GM12891 (cell line): ENCODE data around the gene IL10.

ENCODE experiments used
- PAX5 ChIP-seq: IDR thresholded peaks from 2 replicates; pipeline ENCODE4 v1.6.1; 2011; ENCODE audit warnings: low read length, moderate library complexity, mild to moderate bottlenecking; ENCODE audit not compliant: insufficient read depth, severe bottlenecking
- POLR2A ChIP-seq: IDR thresholded peaks from 2 replicates; pipeline ENCODE4 v1.6.1; 2011; ENCODE audit warnings: low read depth, low read length, control low read depth
- POLR2AphosphoS5 ChIP-seq: IDR thresholded peaks from 2 replicates; pipeline ENCODE4 v1.6.1; 2011; ENCODE audit warnings: low read depth, low read length, control low read depth
- POU2F2 ChIP-seq: IDR thresholded peaks from 2 replicates; pipeline ENCODE4 v1.6.1; 2011; ENCODE audit warnings: low read depth, mild to moderate bottlenecking, control low read depth, low read length, moderate library complexity
- SPI1 ChIP-seq: IDR thresholded peaks from 2 replicates; pipeline ENCODE4 v1.6.1; 2011; ENCODE audit warnings: low read depth, low read length, control low read depth
- TAF1 ChIP-seq: IDR thresholded peaks from 2 replicates; pipeline ENCODE4 v1.6.1; 2011; ENCODE audit warnings: low read depth, low read length, control low read depth

DNA sequence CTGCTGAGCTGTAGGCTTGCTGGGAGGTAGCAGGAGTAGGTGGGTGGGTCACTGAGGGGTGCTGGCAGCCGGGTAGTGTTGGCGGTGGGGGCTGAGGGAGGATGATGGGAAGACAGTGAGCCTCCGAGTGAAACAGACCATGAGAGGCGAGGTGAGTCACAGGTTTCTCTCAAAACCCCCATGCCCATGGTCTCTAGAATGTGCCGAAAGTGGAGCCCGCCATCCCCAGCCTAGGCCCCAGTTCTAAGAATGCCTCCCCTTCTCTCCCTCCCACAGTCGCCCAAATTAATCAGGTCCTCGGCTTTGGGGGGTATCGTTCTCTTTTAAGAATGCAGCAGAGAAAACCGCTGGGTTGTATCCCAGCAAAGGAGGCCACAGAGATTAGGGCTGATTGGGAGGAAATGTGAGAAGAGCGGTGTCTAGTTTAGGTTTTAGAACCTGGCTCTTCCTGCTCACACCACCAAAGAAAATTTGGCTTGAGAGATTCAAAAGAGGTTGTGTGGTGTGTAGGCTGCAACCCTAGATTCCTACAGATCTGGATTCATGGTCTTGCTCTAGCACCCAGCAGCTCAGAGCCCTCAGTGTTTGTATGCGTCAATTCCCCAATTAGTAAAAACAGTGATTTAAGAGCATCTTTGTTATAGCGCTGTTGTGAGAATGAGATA lies 29.4 kb downstream of the IL10 start:
- TF ChIP-seq TAF1 (no peak), POLR2AphosphoS5 (no peak), POLR2A (no peak), SPI1 (no peak), POU2F2 (no peak), PAX5 (no peak)
